Effector memory CD4-positive, alpha-beta T cell (primary cell): ENCODE data around the gene PLPPR3.
"Not testable (repeated sequence)": the region's sequence is repeated elsewhere in the genome, so short reads cannot be mapped to it uniquely, and the experiment has no call there.

Source experiments
- DNase-seq, 3 donors: peaks; one replicate each; pipeline ENCODE4 v3.0.0-alpha.2; 2020
- H3K27ac ChIP-seq: 2 replicates; pipeline ENCODE4 v1.7.0; 2013; ENCODE audit warnings: mild to moderate bottlenecking, low read length, moderate library complexity; ENCODE audit not compliant: insufficient read depth, poor library complexity, severe bottlenecking
- H3K27me3 ChIP-seq: replicated peaks from 2 replicates; pipeline ENCODE4 v1.7.0; 2013; ENCODE audit warnings: mild to moderate bottlenecking, low read length; ENCODE audit not compliant: insufficient read depth, control insufficient read depth, poor library complexity, severe bottlenecking
- H3K36me3 ChIP-seq: 2 replicates; pipeline ENCODE4 v1.7.0; 2013; ENCODE audit warnings: mild to moderate bottlenecking, low read length, moderate library complexity; ENCODE audit not compliant: control insufficient read depth, insufficient read depth
- H3K4me1 ChIP-seq: 2 replicates; pipeline ENCODE4 v1.7.0; 2013; ENCODE audit warnings: low read length, mild to moderate bottlenecking; ENCODE audit not compliant: control insufficient read depth, insufficient read depth, poor library complexity, severe bottlenecking
- H3K4me3 ChIP-seq: 2 replicates; pipeline ENCODE4 v1.7.0; 2013; ENCODE audit warnings: low read length, low read depth, mild to moderate bottlenecking; ENCODE audit not compliant: insufficient read depth, poor library complexity, severe bottlenecking
- H3K9me3 ChIP-seq: 2 replicates; pipeline ENCODE4 v1.7.0; 2013; ENCODE audit warnings: mild to moderate bottlenecking, low read length, moderate library complexity; ENCODE audit not compliant: control insufficient read depth

The PLPPR3 gene

GRCh38 chr19:853014-853585 is 31.3 kb upstream of the PLPPR3 start:
- H3K27me3 ChIP-seq: peaks cover 30% of the 10 kb centered on the region
- no peaks in the 10 kb centered on the region for H3K4me1 ChIP-seq
- H3K4me3 ChIP-seq: no peak overlapping the region
- no peak for DNase-seq
- H3K27ac ChIP-seq: no peak overlapping the region
- H3K9me3 ChIP-seq: no peaks in the 10 kb centered on the region
- no peaks in the 10 kb centered on the region for H3K36me3 ChIP-seq

- Histone ChIP-seq H3K4me3 (no peak within 1 kb of the TSS), H3K27ac (no peak within 1 kb of the TSS), H3K36me3 (no peaks in the 10 kb centered on the region), H3K9me3 (no peaks in the 10 kb centered on the region), H3K4me1 (no peaks in the 10 kb centered on the region), H3K27me3 (peaks cover 30% of the 10 kb centered on the region)
- no peak for DNase-seq
Observed at GRCh38 chr19:852136-853013, 30.6 kb upstream of the PLPPR3 start, which contains the start of gene ELANE. ELANE (plus strand) TSS chr19:852303; CDS start chr19:852329, 26 bp downstream.

DNA sequence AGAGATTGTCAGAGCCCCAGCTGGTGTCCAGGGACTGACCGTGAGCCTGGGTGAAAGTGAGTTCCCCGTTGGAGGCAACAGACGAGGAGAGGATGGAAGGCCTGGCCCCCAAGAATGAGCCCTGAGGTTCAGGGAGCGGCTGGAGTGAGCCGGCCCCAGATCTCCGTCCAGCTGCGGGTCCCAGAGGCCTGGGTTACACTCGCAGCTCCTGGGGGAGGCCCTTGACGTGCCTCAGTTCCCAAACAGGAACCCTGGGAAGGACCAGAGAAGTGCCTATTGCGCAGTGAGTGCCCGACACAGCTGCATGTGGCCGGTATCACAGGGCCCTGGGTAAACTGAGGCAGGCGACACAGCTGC is 29.2 kb upstream of the PLPPR3 start:
- H3K27ac ChIP-seq: no peak overlapping the region
- no peak overlapping the region for H3K4me3 ChIP-seq
- no peak for DNase-seq
- no peaks in the 10 kb centered on the region for H3K9me3 ChIP-seq
- peaks cover 30% of the 10 kb centered on the region for H3K27me3 ChIP-seq
- no peaks in the 10 kb centered on the region for H3K4me1 ChIP-seq
- no peaks in the 10 kb centered on the region for H3K36me3 ChIP-seq

DNA sequence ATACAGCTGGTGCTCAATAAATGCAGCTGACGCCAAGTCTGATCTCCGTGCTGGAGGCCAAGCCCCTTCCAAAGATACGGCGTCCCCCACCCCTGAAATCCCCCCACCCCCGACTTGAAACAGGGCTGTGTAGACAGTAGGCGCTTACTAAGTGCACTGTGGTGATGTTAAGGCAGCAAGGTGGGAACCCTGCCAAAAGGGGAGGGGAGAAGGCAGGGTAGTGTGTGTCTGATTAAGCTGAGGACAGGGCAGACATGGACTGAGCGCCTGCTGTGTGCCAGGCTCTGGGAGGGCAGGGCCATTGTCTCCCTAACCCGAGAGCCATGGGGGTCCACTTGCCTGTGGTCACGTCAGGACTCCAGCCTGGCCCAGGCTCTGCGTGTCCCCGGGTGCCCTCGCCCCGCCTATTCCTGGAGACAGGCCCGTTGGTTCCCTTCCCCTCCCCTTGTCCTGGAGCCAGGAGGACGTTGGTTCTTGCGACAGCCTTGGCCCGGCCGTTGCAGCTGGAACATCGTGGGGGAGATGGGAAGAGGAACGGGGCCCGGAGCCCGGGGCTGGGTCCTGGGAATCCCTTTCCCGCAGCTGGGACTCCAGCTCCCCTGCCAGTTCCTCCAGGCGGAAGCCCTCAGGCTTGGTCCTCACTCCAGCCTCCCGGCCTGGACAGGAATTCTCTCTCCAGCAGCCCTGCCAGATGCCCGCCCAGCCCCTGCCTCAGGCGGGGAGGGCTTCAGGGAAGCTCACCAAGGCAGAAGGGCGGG is 28.6 kb upstream of the PLPPR3 start:
- H3K4me3 ChIP-seq: no peak overlapping the region

DNA sequence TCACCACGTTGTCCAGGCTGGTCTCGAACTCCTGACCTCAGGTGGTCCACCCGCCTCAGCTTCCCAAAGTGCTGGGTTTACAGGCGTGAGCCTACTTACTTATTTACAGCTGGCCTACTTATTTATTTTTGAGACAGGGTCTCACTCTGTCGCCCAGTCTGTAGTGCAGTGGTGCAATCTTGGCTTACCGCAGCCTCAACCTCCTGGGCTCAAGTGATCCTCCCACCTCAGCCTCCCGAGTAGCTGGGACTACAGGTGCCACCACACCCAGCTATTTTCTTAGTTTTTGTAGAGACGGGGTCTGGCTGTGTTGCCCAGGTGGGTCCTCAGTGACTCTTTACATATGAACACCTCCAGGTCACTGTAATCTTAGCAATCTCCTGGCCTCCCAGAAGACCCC is 27.4 kb upstream of the PLPPR3 start:
- H3K27me3 ChIP-seq: peaks cover 34% of the 10 kb centered on the region
- not testable (repeated sequence) for H3K4me3 ChIP-seq, H3K27ac ChIP-seq, DNase-seq, H3K9me3 ChIP-seq, H3K4me1 ChIP-seq, H3K36me3 ChIP-seq

More for the DNA sequence above, 28.6 kb upstream of the PLPPR3 start:
- DNase-seq: no peak
- Histone ChIP-seq H3K27ac (no peak overlapping the region), H3K27me3 (peaks cover 30% of the 10 kb centered on the region), H3K36me3 (no peaks in the 10 kb centered on the region), H3K9me3 (no peaks in the 10 kb centered on the region), H3K4me1 (no peaks in the 10 kb centered on the region)

GRCh38 chr19:848386-848921 is 26.7 kb upstream of the PLPPR3 start:
- Histone ChIP-seq H3K27me3 (peaks cover 36% of the 10 kb centered on the region), H3K4me1 (peaks cover 4% of the 10 kb centered on the region), H3K36me3 (no peaks in the 10 kb centered on the region), H3K27ac (no peak overlapping the region), H3K4me3 (no peak overlapping the region), H3K9me3 (no peaks in the 10 kb centered on the region)
- DNase-seq: no peak

DNA sequence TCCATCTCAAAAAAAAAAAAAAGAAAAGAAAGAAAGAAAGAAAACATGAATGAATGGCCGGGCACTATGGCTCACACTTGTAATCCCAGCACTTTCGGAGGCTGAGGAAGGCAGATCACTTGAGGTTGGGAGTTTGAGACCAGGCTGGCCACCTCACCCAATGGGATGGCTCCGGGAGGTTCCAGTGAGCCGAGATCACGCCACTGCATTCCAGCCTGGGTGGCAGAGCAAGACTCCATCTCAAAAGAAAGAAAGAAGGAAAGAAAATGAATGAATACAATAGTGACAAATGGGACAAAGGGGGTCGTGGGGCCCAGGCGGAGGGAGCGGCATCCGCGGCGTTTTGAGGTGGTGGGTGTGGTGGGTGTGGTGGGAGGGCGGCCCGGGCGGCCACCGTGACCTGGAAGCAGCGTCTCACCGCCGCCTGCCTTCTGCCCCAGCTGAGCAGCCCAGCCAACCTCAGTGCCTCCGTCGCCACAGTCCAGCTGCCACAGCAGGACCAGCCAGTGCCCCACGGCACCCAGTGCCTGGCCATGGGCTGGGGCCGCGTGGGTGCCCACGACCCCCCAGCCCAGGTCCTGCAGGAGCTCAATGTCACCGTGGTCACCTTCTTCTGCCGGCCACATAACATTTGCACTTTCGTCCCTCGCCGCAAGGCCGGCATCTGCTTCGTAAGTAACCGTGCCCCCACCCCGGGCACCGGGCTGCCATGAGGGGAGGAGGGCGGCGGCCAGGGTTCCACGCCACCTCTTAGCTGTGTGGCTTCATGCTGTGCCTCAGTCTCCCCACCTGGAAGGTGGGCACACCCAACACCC is 24.2 kb upstream of the PLPPR3 start:
- peaks cover 8% of the 10 kb centered on the region for H3K4me1 ChIP-seq
- DNase-seq: no peak
- no peak overlapping the region for H3K4me3 ChIP-seq
- H3K27me3 ChIP-seq: peaks cover 33% of the 10 kb centered on the region
- no peaks in the 10 kb centered on the region for H3K9me3 ChIP-seq
- H3K36me3 ChIP-seq: no peaks in the 10 kb centered on the region
- H3K27ac ChIP-seq: no peak overlapping the region

GRCh38 chr19:844546-844971 is 22.8 kb upstream of the PLPPR3 start:
- no peaks in the 10 kb centered on the region for H3K36me3 ChIP-seq
- peaks cover 21% of the 10 kb centered on the region for H3K27me3 ChIP-seq

DNA sequence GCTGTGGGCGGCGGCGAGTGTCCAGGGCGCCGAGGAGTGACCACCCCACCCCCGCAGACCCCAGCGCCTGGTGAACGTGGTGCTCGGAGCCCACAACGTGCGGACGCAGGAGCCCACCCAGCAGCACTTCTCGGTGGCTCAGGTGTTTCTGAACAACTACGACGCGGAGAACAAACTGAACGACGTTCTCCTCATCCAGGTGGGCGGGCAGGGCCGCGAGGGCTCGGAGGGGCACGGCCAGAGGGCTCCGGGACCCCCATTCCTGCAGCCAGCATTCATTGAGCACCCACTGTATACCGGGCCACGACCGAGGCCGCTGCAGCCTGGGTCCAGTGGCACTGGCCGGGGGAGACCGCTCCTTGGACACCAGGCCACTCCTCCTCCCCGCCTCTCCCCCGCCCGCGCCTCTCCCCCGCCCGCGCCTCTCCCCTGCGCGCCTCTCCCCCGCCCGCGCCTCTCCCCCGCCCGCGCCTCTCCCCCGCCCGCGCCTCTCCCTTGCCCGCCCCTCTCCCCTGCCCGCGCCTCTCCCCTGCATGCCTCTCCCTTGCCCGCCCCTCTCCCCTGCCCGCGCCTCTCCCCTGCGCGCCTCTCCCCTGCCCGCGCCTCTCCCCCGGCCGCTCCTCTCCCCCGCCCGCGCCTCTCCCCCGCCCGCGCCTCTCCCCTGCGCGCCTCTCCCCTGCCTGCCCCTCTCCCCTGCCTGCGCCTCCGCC is 22.2 kb upstream of the PLPPR3 start:
- Histone ChIP-seq H3K4me3 (no peak overlapping the region), H3K27ac (no peak overlapping the region), H3K9me3 (no peaks in the 10 kb centered on the region), H3K27me3 (peaks cover 21% of the 10 kb centered on the region), H3K4me1 (peaks cover 8% of the 10 kb centered on the region), H3K36me3 (no peaks in the 10 kb centered on the region)
- no peak for DNase-seq

More at GRCh38 chr19:844546-844971, 22.8 kb upstream of the PLPPR3 start:
- Histone ChIP-seq H3K9me3 (no peaks in the 10 kb centered on the region), H3K27ac (no peak overlapping the region), H3K4me1 (peaks cover 8% of the 10 kb centered on the region), H3K4me3 (no peak overlapping the region)
- no peak for DNase-seq
